CD4-positive, alpha-beta T cell treated with Interleukin-2 at 100 ng/mL for 4 hours (primary cell): ENCODE results near the gene GHRL.

Source experiments
- DNase-seq: peaks from one replicate; pipeline ENCODE4 v3.0.0-alpha.2; 2020; ENCODE audit warnings: low spot score

The GHRL gene, protein sequence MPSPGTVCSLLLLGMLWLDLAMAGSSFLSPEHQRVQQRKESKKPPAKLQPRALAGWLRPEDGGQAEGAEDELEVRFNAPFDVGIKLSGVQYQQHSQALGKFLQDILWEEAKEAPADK

DNA sequence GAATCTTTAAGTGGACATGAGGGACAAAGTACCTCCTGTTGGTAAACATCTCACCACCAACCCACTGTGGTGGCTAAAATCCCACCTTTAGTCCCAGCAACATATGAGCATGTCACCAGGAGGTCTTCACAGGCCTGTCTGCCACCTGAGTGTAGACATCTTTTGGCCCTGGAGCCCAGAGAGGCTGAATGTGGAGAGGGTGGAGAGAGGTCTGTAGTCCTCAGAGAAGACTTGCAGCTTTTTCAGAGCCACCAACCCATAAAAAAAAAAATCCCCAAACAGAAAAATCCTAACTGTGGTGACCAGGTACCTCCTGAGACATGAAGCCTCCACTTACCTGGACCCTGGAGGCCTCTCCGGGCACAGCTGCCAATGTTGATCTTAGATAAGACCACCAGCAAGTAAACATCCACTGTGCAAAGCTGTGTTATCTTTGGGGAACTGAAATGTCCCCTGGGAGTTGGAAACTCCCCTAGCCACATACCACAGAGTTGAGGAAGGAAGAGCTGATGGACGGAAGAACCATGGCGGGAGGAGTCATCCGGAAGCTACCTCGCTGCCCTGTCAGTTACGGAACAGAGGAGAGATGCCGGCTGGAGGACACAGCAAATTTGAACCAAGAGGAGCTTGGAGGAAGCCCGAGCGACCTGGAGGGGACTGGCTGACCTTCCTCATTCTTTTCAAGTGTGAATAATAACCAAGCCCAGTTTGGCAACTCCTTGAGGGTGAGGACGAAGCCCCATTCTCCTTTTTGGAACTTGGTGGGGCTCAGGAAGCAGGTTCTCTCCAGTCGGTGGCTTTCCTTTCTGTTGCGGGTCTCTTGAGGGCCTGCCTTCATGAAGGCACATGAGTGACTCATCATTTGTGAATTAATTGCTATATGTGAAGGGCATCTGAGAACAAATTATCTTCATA lies at the start of gene GHRL:
Gene GHRL, minus strand, starts transcription at position 443 of the 915 bp plus-strand sequence. CDS start 2,767 bp downstream, outside the sequence.
- no peak for DNase-seq

GRCh38 chr3:10341901-10342398 lies 49.2 kb upstream of the GHRL start:
- DNase-seq: no peak

GRCh38 chr3:10340476-10340875 lies 47.7 kb upstream of the GHRL start:
- DNase-seq: no peak

GRCh38 chr3:10340046-10340445 lies 47.3 kb upstream of the GHRL start:
- no peak for DNase-seq

- no peak for DNase-seq
Observed at GRCh38 chr3:10339376-10339955, 46.7 kb upstream of the GHRL start.

DNA sequence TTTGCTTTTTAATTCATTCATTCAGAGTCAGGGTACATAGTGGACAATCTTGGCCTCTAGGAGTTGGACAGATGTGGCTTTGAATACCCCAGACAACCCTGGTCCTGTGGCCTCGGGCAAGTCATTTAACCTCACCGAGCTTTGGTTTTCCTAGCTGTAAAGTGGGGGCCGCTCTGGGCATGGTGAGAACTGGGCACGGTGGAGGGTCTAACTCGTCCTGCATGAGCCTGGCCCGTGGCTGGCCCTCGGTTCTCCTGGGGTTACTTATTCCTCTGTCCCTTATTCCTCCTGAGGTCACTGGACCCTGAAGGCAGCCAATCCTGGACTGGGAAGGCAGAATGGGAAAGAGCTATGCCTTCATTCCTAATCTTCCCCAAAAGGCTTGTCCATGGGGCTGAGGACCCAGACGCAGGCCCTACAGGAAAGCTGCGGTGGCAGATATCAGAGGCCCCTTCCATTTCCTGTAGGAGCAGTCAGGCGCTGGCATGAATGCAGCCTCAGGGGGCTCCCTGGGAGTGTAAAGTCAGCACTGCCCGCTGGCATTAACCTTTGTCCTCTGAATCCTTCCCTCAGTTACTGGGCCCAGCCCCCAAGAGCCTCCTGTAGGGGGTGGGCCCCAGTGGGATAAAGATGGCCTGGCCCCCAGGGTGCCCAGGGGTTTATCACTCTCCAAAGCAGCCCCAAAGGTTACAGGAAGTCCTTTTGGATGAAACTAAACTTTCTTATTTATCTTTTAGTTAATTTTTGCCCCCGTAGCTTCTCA lies 46.0 kb upstream of the GHRL start:
- no peak for DNase-seq

GRCh38 chr3:10338164-10338470 lies 45.4 kb upstream of the GHRL start:
- no peak for DNase-seq

- DNase-seq: no peak
Observed at GRCh38 chr3:10337323-10338163, 44.8 kb upstream of the GHRL start.

- no peak for DNase-seq
Observed at GRCh38 chr3:10336761-10337160, 44.0 kb upstream of the GHRL start.

- no peak for DNase-seq
Observed at GRCh38 chr3:10335871-10336622, 43.3 kb upstream of the GHRL start.

DNA sequence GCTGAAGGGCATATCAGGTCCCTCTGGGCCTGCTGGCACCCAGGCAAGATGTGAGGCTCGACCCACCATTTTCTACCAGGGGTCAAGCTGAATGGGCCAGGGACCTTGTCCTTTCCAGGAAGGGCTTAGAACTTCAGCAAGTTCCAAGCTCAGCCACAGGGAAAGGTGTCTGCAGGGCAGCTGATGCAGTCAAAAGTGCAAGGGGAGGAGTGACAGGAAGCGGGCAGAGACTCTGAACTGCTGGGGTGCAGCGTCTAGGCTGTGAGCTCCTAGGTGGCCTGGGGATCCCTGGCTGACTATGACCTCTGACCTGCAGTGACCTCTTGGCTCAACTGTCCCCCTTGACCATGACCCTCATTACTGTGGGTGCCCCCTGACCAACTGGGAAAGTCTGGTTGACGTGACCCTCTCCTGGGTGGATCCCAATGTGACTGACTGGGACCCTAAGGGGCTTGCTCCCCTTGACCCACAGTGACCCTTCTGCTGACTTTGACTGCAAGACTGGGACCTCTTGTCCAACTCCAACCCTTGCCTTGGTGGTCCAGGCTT lies 42.5 kb upstream of the GHRL start:
- DNase-seq: no peak

DNA sequence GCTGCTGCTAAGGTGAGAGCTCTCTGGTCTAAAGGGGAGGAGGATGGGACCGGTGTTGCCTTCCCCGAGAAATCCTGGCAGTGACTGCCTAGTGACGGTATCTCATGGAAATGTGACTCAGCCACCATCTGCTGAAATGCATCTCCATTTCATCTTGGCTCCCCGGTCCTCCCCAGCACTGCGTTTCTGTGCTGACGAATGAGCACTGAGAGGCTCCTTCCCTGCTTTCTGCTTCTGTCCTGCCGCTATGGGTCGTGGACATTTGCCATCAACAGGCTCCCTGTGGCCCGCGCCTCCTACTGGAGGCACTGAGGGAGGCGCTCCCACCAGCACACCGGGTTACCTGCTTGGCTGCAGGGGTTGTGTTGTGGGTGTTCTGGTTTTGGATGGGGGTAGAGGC lies 41.7 kb upstream of the GHRL start:
- no peak for DNase-seq

DNA sequence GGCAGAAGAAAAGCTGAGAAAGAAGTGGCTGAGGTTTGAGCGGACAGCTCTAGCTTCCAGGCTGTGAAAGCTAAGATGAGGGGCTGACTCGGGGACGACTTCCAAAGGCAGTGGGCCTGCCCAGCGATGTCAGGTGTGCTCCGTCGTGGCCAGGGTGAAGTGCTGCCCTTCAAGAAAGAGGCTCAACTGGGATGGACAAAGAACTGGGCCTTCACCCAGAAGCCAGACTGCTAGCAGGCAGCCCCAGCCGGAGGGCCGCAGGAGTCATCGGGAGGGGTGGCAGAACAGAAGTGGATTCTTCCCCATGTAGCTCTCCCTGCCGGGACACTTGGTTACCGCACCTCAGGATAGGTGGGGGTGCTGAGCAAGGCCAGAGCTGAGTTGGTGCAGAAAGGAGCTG lies 41.3 kb upstream of the GHRL start:
- no peak for DNase-seq

DNA sequence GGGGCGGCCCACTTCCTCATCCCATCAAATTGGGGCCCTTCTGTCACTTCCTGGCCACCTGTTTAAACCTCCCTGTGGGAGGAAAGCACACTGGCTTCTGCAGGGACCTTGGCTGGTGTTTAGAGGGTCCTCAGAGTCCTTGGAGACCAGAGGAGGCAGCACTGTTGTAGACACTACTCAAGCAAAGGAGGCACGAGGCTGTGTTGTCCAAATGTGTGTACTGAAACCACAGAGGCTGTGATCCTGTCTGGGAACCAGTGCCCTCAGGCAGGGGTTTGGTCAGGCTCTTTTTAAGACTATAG lies 40.6 kb upstream of the GHRL start:
- no peak for DNase-seq

DNA sequence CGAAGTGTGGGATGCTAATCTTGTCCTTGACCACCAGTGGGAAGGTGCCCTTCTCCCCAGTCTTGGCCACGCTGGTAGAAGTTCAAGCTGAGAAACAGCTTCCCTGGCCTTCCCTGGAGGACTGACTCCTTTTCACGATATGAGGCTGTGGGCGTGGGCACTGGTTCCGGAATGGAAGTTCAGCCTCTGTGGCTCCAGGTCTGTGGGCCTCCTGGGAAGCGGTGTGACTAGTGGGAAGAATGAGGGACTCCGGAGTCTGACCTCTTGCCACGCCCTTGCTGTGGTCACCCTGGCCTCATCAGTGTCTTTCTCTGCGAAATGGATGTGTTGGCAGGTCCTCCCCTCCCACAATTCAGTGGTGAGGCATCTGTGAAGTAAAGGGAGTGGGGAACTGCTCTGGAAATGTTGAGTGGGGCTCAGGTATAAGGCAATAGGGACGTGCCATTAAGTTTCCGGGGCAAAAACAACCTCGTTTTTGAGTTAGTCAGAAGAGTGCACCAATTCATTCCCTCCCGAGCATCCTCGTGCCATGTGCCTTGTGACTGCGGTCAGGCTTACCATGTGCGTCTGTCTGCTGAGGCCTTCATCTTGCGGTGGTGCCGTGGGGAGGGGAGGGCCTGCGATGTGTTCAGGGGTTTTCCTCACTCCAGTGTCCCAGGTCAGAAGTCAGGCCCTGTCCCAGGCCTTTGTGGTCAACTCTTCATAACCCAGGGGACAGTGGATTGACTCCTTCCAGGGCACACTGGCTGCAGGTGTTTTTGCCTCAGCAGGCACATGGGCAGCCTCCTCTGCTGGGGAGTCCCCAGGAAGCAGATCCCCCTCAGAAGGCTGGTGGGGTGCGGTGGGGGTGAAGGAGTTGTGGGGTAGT lies 40.0 kb upstream of the GHRL start:
- no peak for DNase-seq

- no peak for DNase-seq
Observed at GRCh38 chr3:10331320-10331719, 38.6 kb upstream of the GHRL start.

- no peak for DNase-seq
Observed at GRCh38 chr3:10330319-10330718, 37.6 kb upstream of the GHRL start.

GRCh38 chr3:10329495-10330015 lies 36.8 kb upstream of the GHRL start:
- no peak for DNase-seq

GRCh38 chr3:10328460-10329071 lies 35.8 kb upstream of the GHRL start:
- no peak for DNase-seq
